ENCODE measurements around the gene DDAH1. TPM values are rescaled to one million over a fixed set of nuclear protein-coding genes. Genes with fewer than 3 reads are reported as not detected.

DDAH1 gene
- polyA plus RNA-seq, 2 of the 4 experiments (the other 2 are of a cell fraction), result 5.7 to 12.6 TPM

DNA sequence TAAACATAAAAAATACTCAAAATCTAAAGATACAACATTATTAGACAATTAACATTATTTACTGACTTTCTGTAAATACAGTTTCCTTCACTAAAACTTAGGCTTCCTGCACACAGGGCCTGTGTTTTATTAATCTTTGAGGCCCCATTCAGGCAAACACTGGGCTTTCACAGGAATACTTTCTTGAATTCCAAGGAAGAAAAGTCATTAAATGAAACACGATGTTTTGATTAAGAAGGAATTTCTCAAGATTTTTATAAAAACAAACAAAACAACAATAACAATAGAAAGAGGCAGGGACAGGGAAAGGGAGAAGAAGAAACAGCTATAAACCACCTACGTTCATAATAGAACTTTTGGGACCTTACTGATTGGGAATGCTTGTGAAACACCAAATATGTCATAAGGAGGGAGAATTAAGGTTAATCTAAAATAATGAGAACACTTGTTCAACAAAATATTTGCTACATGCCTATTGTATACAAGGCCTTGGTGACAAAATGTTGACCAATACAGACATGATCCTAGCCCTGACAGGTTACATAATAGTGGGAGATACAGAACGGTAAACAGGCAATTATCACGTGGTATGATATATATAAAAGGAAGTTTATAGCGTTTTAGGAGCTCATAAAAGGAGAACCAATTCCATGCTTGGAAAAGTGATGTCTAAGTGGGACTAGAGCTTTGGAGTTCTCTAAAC, 3.6 kb downstream of the DDAH1 start:
- WGBS (ENCODE audit: missing lambda C conversion rate), result 53% methylated on average over 5 of the region's 5 CpGs
- no peaks in the 10 kb centered on the region for H3K9me3 ChIP-seq
- H3K4me2 ChIP-seq, result peak overlapping the region; percentile 65; the same call in 2 of the 3 replicates
- ChIA-PET CTCF (interaction anchor here (1.6 to 4.6 kb wide), 2 partner anchors 118 to 152 kb away, joined by 4 to 37 read pairs; no protein-coding TSS in a partner anchor), POLR2A (no interaction called here)
- no peak overlapping the region for H3K27ac ChIP-seq
- H3K4me3 ChIP-seq, result no peak overlapping the region
- no peak for FAIRE-seq
- no peak for ATAC-seq
- TF ChIP-seq JUN (IDR thresholded peaks at IDR 0.05) (no peak), TP53 (CRISPR knock-in tag; IDR thresholded peaks at IDR 0.05) (no peak), CBX2 (IDR thresholded peaks at IDR 0.05; ENCODE audit: borderline replicate concordance, low read depth) (no peak), RCOR1 (IDR thresholded peaks at IDR 0.05; ENCODE audit: low read depth, low read length) (no peak), POLR2AphosphoS2 (conservative IDR thresholded peaks at IDR 0.05; ENCODE audit: low read length) (no peak), TFCP2L1 (CRISPR knock-in tag; IDR thresholded peaks at IDR 0.05) (no peak), ZC3H11A (IDR thresholded peaks at IDR 0.05) (no peak)
- no peak for DNase-seq (ENCODE audit: low read depth in 1 of 2, low spot score in 1 of 2)
- H3K4me1 ChIP-seq, result peaks cover 40% of the 10 kb centered on the region

DNA sequence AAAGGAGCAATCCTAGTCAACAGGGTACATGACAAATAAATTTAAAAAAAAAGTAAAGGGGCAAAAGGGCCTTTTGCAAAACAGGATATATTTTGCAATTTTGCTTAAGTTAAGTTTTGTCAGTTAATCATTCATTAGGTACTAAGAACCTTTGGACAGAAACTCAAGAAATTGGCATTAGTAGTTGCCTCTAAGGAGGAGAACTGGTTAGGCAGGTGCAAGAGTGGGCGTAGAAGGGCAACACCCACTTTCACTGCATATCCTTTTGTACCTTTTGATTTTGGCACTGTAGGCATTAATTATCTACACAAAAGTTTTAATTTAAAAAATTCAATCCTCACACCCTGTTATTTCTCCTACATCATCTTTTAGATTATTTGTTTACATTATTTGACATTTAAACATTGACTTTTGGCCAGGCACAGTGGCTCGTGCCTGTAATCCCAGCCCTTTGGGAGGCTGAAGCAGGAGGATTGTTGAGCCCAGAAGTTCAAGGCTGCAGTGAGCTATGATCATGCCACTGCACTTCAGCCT, 4.3 kb downstream of the DDAH1 start:
- WGBS (ENCODE audit: missing lambda C conversion rate), result 67% methylated on average over 2 of the region's 2 CpGs
- H3K4me2 ChIP-seq, result peak overlapping the region; percentile 65
- H3K4me3 ChIP-seq, result no peak overlapping the region
- no peaks in the 10 kb centered on the region for H3K9me3 ChIP-seq
- FAIRE-seq, result no peak
- TF ChIP-seq MAZ (IDR thresholded peaks at IDR 0.05; ENCODE audit: borderline replicate concordance, low read depth, low read length), result no peak
- no peak for TF ChIP-seq PHF8 (IDR thresholded peaks at IDR 0.05; ENCODE audit: borderline replicate concordance, low read depth)
- TF ChIP-seq EHF (CRISPR knock-in tag; IDR thresholded peaks at IDR 0.05), result no peak
- TF ChIP-seq, protein P1, sequence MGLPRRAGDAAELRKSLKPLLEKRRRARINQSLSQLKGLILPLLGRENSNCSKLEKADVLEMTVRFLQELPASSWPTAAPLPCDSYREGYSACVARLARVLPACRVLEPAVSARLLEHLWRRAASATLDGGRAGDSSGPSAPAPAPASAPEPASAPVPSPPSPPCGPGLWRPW (IDR thresholded peaks at IDR 0.05), result no peak
- TF ChIP-seq CHD2 (IDR thresholded peaks at IDR 0.05; ENCODE audit: low read length, partially characterized antibody), result no peak
- TF ChIP-seq CBX2 (IDR thresholded peaks at IDR 0.05; ENCODE audit: borderline replicate concordance, low read depth), result no peak
- no peak for TF ChIP-seq ZNF302 (CRISPR knock-in tag; IDR thresholded peaks at IDR 0.05)
- TF ChIP-seq, protein P2, sequence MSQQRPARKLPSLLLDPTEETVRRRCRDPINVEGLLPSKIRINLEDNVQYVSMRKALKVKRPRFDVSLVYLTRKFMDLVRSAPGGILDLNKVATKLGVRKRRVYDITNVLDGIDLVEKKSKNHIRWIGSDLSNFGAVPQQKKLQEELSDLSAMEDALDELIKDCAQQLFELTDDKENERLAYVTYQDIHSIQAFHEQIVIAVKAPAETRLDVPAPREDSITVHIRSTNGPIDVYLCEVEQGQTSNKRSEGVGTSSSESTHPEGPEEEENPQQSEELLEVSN (IDR thresholded peaks at IDR 0.05; ENCODE audit: borderline replicate concordance, low read depth), result no peak
- TF ChIP-seq JUN (IDR thresholded peaks at IDR 0.05), result no peak
- TF ChIP-seq, protein P3, sequence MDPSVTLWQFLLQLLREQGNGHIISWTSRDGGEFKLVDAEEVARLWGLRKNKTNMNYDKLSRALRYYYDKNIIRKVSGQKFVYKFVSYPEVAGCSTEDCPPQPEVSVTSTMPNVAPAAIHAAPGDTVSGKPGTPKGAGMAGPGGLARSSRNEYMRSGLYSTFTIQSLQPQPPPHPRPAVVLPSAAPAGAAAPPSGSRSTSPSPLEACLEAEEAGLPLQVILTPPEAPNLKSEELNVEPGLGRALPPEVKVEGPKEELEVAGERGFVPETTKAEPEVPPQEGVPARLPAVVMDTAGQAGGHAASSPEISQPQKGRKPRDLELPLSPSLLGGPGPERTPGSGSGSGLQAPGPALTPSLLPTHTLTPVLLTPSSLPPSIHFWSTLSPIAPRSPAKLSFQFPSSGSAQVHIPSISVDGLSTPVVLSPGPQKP (IDR thresholded peaks at IDR 0.05; ENCODE audit: low read depth, low read length), result no peak
- TF ChIP-seq NFE2L2 (conservative IDR thresholded peaks at IDR 0.05; ENCODE audit: low read length), result no peak
- no peak for TF ChIP-seq FOXS1 (CRISPR knock-in tag; IDR thresholded peaks at IDR 0.05)
- no peak for TF ChIP-seq EHMT2 (IDR thresholded peaks at IDR 0.05; ENCODE audit: low read depth)
- TF ChIP-seq FOSB (CRISPR knock-in tag; IDR thresholded peaks at IDR 0.05), result no peak
- no peak for TF ChIP-seq ZFP36 (IDR thresholded peaks at IDR 0.05; ENCODE audit: borderline replicate concordance, partially characterized antibody)
- TF ChIP-seq ZSCAN20 (CRISPR knock-in tag; IDR thresholded peaks at IDR 0.05), result no peak
- no peak for TF ChIP-seq KDM5A (IDR thresholded peaks at IDR 0.05)
- H3K4me1 ChIP-seq, result peaks cover 39% of the 10 kb centered on the region
- no peak for DNase-seq (ENCODE audit: low read depth in 1 of 2, low spot score in 1 of 2)
- POLR2A ChIA-PET, result no interaction called here
- ATAC-seq, result no peak
- CTCF ChIA-PET, result interaction anchor here (4.6 kb wide), 1 partner anchor 152 kb away, joined by 37 read pairs; no protein-coding TSS in a partner anchor
- no peak overlapping the region for H3K27ac ChIP-seq
